ENCODE results near the gene RLN3.
"Not testable (repeated sequence)": the region's sequence is repeated elsewhere in the genome, so short reads cannot be mapped to it uniquely, and the experiment has no call there.

RLN3 gene

GRCh38 chr19:14021474-14021873 is 6.5 kb upstream of the RLN3 start:
- DNase-seq (ENCODE audit: low read depth), result no peak

GRCh38 chr19:14022469-14022868 is 5.5 kb upstream of the RLN3 start:
- peak; percentile 68 for DNase-seq (ENCODE audit: low read depth)

- DNase-seq (ENCODE audit: low read depth), result peak; percentile 46
Measured at GRCh38 chr19:14023404-14024235, 4.3 kb upstream of the RLN3 start.

- DNase-seq (ENCODE audit: low read depth), result not testable (repeated sequence)
Measured at GRCh38 chr19:14026652-14027192, 1.2 kb upstream of the RLN3 start.

- DNase-seq (ENCODE audit: low read depth), result no peak
Measured at GRCh38 chr19:14028901-14029300, 953 bp downstream of the RLN3 start.

- no peak for DNase-seq (ENCODE audit: low read depth)
Measured at GRCh38 chr19:14030997-14031718, 3.2 kb downstream of the RLN3 start.

GRCh38 chr19:14031719-14032480 is 4.0 kb downstream of the RLN3 start, which contains the start of gene IL27RA:
IL27RA (plus strand) TSS chr19:14031762; CDS start chr19:14031873, 111 bp downstream.
- peak; percentile 58 for DNase-seq (ENCODE audit: low read depth)

- DNase-seq (ENCODE audit: low read depth), result no peak
Measured at GRCh38 chr19:14033946-14034345, 6.0 kb downstream of the RLN3 start.

- peak; percentile 19 for DNase-seq (ENCODE audit: low read depth)
Measured at GRCh38 chr19:14035159-14035558, 7.2 kb downstream of the RLN3 start.

GRCh38 chr19:14035706-14036105 is 7.8 kb downstream of the RLN3 start:
- peak; percentile 81 for DNase-seq (ENCODE audit: low read depth)

- DNase-seq (ENCODE audit: low read depth), result no peak
Measured at GRCh38 chr19:14039181-14039580, 11.2 kb downstream of the RLN3 start.

- DNase-seq (ENCODE audit: low read depth), result peak; percentile 60
Measured at GRCh38 chr19:14042659-14043608, 15.0 kb downstream of the RLN3 start.

GRCh38 chr19:14047866-14048265 is 19.9 kb downstream of the RLN3 start:
- not testable (repeated sequence) for DNase-seq (ENCODE audit: low read depth)

GRCh38 chr19:14048443-14049153 is 20.6 kb downstream of the RLN3 start:
- DNase-seq (ENCODE audit: low read depth), result peak; percentile 42

- no peak for DNase-seq (ENCODE audit: low read depth)
Measured at GRCh38 chr19:14050512-14050911, 22.6 kb downstream of the RLN3 start.

GRCh38 chr19:14050961-14051360 is 23.0 kb downstream of the RLN3 start:
- DNase-seq (ENCODE audit: low read depth), result not testable (repeated sequence)

- DNase-seq (ENCODE audit: low read depth), result no peak
Measured at GRCh38 chr19:14051980-14052379, 24.0 kb downstream of the RLN3 start.

GRCh38 chr19:14052470-14052869 is 24.5 kb downstream of the RLN3 start:
- no peak for DNase-seq (ENCODE audit: low read depth)

- no peak for DNase-seq (ENCODE audit: low read depth)
Measured at GRCh38 chr19:14053032-14053431, 25.1 kb downstream of the RLN3 start.

- DNase-seq (ENCODE audit: low read depth), result no peak
Measured at GRCh38 chr19:14053500-14053899, 25.6 kb downstream of the RLN3 start.
